ENCODE data around the gene PUS1. TPM values are rescaled to one million over a fixed set of nuclear protein-coding genes. Genes with fewer than 3 reads are reported as not detected.

PUS1 gene
- total RNA-seq, 1 experiment from 2014 or later, result 77.3 TPM

- Histone ChIP-seq H3K9me3 (ENCODE audit: control insufficient read depth in 1 of 2, insufficient read depth in 1 of 2, low read depth in 1 of 2, low read length in 2 of 2) (no peaks in the 10 kb centered on the region), H3K4me3 (replicated peaks in 1 of 2; ENCODE audit: low read depth in 1 of 2, low read length in 2 of 2) (no peak overlapping the region), H3K9ac (ENCODE audit: low read length) (no peak overlapping the region), H3K27ac (ENCODE audit: low read depth, low read length) (no peak overlapping the region), H2AFZ (ENCODE audit: low read depth, low read length, poor library complexity, severe bottlenecking) (no peak overlapping the region), H3K27me3 (ENCODE audit: insufficient read depth, low read length) (no peaks in the 10 kb centered on the region), H3K4me2 (ENCODE audit: low read length) (no peak overlapping the region), H3K79me2 (ENCODE audit: insufficient read depth, low read length) (no peaks in the 10 kb centered on the region), H4K20me1 (ENCODE audit: insufficient read depth) (no peaks in the 10 kb centered on the region), H3K36me3 (ENCODE audit: control insufficient read depth in 1 of 2, insufficient read depth in 2 of 2, low read length in 2 of 2) (peaks cover 0 to 2% of the 10 kb centered on the region in 2 experiments; a peak in 1 of 4 replicates), H3K4me1 (ENCODE audit: control insufficient read depth in 1 of 2, insufficient read depth in 2 of 2, low read length in 2 of 2) (peaks cover 21 to 39% of the 10 kb centered on the region in 2 experiments), H3K9me2 (ENCODE audit: insufficient read depth) (no peaks in the 10 kb centered on the region)
- no peak for ATAC-seq
- no peak for DNase-seq (ENCODE audit: low read depth, low spot score)
- intact Hi-C loops (cut with micrococcal nuclease), result no loop called here
- TF ChIP-seq ZFX (IDR thresholded peaks at IDR 0.05) (no peak), JUND (IDR thresholded peaks at IDR 0.05) (no peak), ZNF274 (IDR thresholded peaks at IDR 0.05; ENCODE audit: low read depth, low read length) (no peak), FOSL1 (IDR thresholded peaks at IDR 0.05; ENCODE audit: low read depth) (no peak), SP1 (IDR thresholded peaks at IDR 0.05; ENCODE audit: low read depth) (no peak), EGR1 (IDR thresholded peaks at IDR 0.05; ENCODE audit: low read depth) (no peak), ZBTB33 (IDR thresholded peaks at IDR 0.05; ENCODE audit: extremely low read depth, insufficient replicate concordance, low read length) (no peak), YY1 (IDR thresholded peaks at IDR 0.05; ENCODE audit: extremely low read depth, insufficient replicate concordance, low read depth, low read length) (no peak), RAD21 (IDR thresholded peaks at IDR 0.05; ENCODE audit: low read depth) (no peak), TCF7L2 (IDR thresholded peaks at IDR 0.05; ENCODE audit: borderline replicate concordance, extremely low read depth, insufficient read depth, insufficient read length) (no peak), CBX3 (IDR thresholded peaks at IDR 0.05; ENCODE audit: low read depth) (no peak)
- TF ChIP-seq, protein P1, sequence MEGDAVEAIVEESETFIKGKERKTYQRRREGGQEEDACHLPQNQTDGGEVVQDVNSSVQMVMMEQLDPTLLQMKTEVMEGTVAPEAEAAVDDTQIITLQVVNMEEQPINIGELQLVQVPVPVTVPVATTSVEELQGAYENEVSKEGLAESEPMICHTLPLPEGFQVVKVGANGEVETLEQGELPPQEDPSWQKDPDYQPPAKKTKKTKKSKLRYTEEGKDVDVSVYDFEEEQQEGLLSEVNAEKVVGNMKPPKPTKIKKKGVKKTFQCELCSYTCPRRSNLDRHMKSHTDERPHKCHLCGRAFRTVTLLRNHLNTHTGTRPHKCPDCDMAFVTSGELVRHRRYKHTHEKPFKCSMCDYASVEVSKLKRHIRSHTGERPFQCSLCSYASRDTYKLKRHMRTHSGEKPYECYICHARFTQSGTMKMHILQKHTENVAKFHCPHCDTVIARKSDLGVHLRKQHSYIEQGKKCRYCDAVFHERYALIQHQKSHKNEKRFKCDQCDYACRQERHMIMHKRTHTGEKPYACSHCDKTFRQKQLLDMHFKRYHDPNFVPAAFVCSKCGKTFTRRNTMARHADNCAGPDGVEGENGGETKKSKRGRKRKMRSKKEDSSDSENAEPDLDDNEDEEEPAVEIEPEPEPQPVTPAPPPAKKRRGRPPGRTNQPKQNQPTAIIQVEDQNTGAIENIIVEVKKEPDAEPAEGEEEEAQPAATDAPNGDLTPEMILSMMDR (IDR thresholded peaks at IDR 0.05 in 2 of 3, conservative IDR thresholded peaks at IDR 0.05 in 1 of 3; ENCODE audit: borderline replicate concordance in 1 of 3, insufficient read depth in 1 of 3, low read depth in 2 of 3, low read length in 2 of 3), result no peak
- TF ChIP-seq, protein P2, sequence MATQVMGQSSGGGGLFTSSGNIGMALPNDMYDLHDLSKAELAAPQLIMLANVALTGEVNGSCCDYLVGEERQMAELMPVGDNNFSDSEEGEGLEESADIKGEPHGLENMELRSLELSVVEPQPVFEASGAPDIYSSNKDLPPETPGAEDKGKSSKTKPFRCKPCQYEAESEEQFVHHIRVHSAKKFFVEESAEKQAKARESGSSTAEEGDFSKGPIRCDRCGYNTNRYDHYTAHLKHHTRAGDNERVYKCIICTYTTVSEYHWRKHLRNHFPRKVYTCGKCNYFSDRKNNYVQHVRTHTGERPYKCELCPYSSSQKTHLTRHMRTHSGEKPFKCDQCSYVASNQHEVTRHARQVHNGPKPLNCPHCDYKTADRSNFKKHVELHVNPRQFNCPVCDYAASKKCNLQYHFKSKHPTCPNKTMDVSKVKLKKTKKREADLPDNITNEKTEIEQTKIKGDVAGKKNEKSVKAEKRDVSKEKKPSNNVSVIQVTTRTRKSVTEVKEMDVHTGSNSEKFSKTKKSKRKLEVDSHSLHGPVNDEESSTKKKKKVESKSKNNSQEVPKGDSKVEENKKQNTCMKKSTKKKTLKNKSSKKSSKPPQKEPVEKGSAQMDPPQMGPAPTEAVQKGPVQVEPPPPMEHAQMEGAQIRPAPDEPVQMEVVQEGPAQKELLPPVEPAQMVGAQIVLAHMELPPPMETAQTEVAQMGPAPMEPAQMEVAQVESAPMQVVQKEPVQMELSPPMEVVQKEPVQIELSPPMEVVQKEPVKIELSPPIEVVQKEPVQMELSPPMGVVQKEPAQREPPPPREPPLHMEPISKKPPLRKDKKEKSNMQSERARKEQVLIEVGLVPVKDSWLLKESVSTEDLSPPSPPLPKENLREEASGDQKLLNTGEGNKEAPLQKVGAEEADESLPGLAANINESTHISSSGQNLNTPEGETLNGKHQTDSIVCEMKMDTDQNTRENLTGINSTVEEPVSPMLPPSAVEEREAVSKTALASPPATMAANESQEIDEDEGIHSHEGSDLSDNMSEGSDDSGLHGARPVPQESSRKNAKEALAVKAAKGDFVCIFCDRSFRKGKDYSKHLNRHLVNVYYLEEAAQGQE (IDR thresholded peaks at IDR 0.05; ENCODE audit: low read depth), result no peak
- TF ChIP-seq, protein P3, sequence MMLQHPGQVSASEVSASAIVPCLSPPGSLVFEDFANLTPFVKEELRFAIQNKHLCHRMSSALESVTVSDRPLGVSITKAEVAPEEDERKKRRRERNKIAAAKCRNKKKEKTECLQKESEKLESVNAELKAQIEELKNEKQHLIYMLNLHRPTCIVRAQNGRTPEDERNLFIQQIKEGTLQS (IDR thresholded peaks at IDR 0.05), result no peak
- BruUV-seq (replicated peaks), result no TSS peak
- ChIA-PET CTCF (no interaction called here), RAD21 (ENCODE audit: low non-redundant PET in 1 of 2, low total read pairs in 2 of 2, uncharacterized antibody in 2 of 2, unreplicated experiment in 2 of 2) (no interaction called here), POLR2A (no interaction called here)
Measured at GRCh38 chr12:131897875-131898274, 31.2 kb upstream of the PUS1 start.

Measured in HCT116 (cell line).